HepG2 (cell line): ENCODE results near the gene SNX21. TPM values are rescaled to one million over a fixed set of nuclear protein-coding genes. Genes with fewer than 3 reads are reported as not detected.

Experiments used
- CBFB ChIP-seq: sonication (generic); formaldehyde crosslinking; IDR thresholded peaks from 2 replicates; pipeline ENCODE4 v1.4.0; 2020; ENCODE audit warnings: missing genetic modification reagents
- DMAP1 ChIP-seq: IDR thresholded peaks from 2 replicates; pipeline ENCODE4 v1.6.1; 2016
- ELK4 ChIP-seq: sonication (generic); formaldehyde crosslinking; IDR thresholded peaks from 2 replicates; pipeline ENCODE4 v1.9.0; 2021; ENCODE audit warnings: missing genetic modification reagents, borderline replicate concordance
- FOXC1 ChIP-seq: sonication (generic); formaldehyde crosslinking; IDR thresholded peaks from 2 replicates; pipeline ENCODE4 v1.8.0; 2022; ENCODE audit warnings: mild to moderate bottlenecking, missing genetic modification reagents, borderline replicate concordance
- NKX3-1 ChIP-seq: sonication (generic); formaldehyde crosslinking; IDR thresholded peaks from 2 replicates; pipeline ENCODE4 v1.5.0; 2020; ENCODE audit warnings: missing genetic modification reagents
- POGZ ChIP-seq: sonication (generic); formaldehyde crosslinking; IDR thresholded peaks from 2 replicates; pipeline ENCODE4 v1.4.0; 2020; ENCODE audit warnings: mild to moderate bottlenecking, missing genetic modification reagents
- RELA ChIP-seq: sonication (generic); formaldehyde crosslinking; IDR thresholded peaks from 2 replicates; pipeline ENCODE4 v1.4.0; 2020; ENCODE audit warnings: missing genetic modification reagents
- ZBTB8A ChIP-seq: sonication (generic); formaldehyde crosslinking; IDR thresholded peaks from 2 replicates; pipeline ENCODE4 v1.4.0; 2020; ENCODE audit warnings: mild to moderate bottlenecking, low read depth, missing genetic modification reagents, borderline replicate concordance
- ZNF281 ChIP-seq: sonication (generic); formaldehyde crosslinking; IDR thresholded peaks from 2 replicates; pipeline ENCODE4 v1.4.0; 2020; ENCODE audit warnings: missing genetic modification reagents, borderline replicate concordance
- ZNF329 ChIP-seq: sonication (generic); formaldehyde crosslinking; IDR thresholded peaks from 2 replicates; pipeline ENCODE4 v1.9.0; 2021; ENCODE audit warnings: low read depth, mild to moderate bottlenecking, missing genetic modification reagents
- polyA plus RNA-seq, 8 experiments: library from polyadenylated mRNA; depleted of rRNA in 3 of 8; stranded (reverse) in 7 of 8; unstranded in 1 of 8; fragments of >200 nt; fragmentation: Illumina TruSeq in 4 of 8; extraction: Trizol in 4 of 8; gene quantifications; 2 replicates each; pipeline versions ENCODE4 v1.2.1 to v1.2.3, GENCODE V29; 2011 to 2016; ENCODE audit warnings: low read depth in 4 of 8, missing spikeins in 1 of 8, mixed read lengths in 1 of 8; ENCODE audit not compliant: insufficient read depth in 1 of 8
- total RNA-seq, 5 experiments: library from RNA; depleted of rRNA; stranded (reverse); fragments of >200 nt; fragmentation: Illumina TruSeq; extraction: Trizol; gene quantifications; 2 replicates each; pipeline ENCODE4 v1.2.3, GENCODE V29; 2016; ENCODE audit warnings: low read depth in 1 of 5
- TF ChIP-seq, protein P1 (sequence below): IDR thresholded peaks from 2 replicates; pipeline ENCODE4 v1.6.1; 2016; ENCODE audit warnings: control low read depth
- TF ChIP-seq, protein P2 (sequence below): sonication (generic); formaldehyde crosslinking; IDR thresholded peaks from 2 replicates; pipeline ENCODE4 v1.4.0; 2020; ENCODE audit warnings: mild to moderate bottlenecking, low read depth, missing genetic modification reagents
- TF ChIP-seq, protein P3 (sequence below): sonication (generic); formaldehyde crosslinking; IDR thresholded peaks from 2 replicates; pipeline ENCODE4 v1.4.0; 2020; ENCODE audit warnings: missing genetic modification reagents; ENCODE audit errors: not compliant biosample characterization
- TF ChIP-seq, protein P4 (sequence below): sonication (generic); formaldehyde crosslinking; IDR thresholded peaks from 2 replicates; pipeline ENCODE4 v1.4.0; 2020; ENCODE audit warnings: missing genetic modification reagents

The SNX21 gene
- total and polyA plus RNA-seq, 2 of the 13 experiments (the other 11 are each of a cell fraction or from before 2014, with no cell fraction given) = 7.7 to 12.8 TPM

- TF ChIP-seq, protein P1, sequence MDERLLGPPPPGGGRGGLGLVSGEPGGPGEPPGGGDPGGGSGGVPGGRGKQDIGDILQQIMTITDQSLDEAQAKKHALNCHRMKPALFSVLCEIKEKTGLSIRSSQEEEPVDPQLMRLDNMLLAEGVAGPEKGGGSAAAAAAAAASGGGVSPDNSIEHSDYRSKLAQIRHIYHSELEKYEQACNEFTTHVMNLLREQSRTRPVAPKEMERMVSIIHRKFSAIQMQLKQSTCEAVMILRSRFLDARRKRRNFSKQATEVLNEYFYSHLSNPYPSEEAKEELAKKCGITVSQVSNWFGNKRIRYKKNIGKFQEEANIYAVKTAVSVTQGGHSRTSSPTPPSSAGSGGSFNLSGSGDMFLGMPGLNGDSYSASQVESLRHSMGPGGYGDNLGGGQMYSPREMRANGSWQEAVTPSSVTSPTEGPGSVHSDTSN = no peak
- no peak for TF ChIP-seq ZNF329 (CRISPR knock-in tag)
- no peak for TF ChIP-seq DMAP1 (CRISPR knock-in tag)
- TF ChIP-seq CBFB (CRISPR knock-in tag) = 0 out of 2 replicates have a peak, but pooled peaks have one; percentile 43
- 0 out of 2 replicates have a peak, but pooled peaks have one; percentile 32 for TF ChIP-seq ZNF281
- TF ChIP-seq NKX3-1 (CRISPR knock-in tag) = no peak
- no peak for TF ChIP-seq ELK4 (CRISPR knock-in tag)
- TF ChIP-seq POGZ (CRISPR knock-in tag) = 0 out of 2 replicates have a peak, but pooled peaks have one; percentile 12
- TF ChIP-seq RELA (CRISPR knock-in tag) = no peak
- TF ChIP-seq, protein P2, sequence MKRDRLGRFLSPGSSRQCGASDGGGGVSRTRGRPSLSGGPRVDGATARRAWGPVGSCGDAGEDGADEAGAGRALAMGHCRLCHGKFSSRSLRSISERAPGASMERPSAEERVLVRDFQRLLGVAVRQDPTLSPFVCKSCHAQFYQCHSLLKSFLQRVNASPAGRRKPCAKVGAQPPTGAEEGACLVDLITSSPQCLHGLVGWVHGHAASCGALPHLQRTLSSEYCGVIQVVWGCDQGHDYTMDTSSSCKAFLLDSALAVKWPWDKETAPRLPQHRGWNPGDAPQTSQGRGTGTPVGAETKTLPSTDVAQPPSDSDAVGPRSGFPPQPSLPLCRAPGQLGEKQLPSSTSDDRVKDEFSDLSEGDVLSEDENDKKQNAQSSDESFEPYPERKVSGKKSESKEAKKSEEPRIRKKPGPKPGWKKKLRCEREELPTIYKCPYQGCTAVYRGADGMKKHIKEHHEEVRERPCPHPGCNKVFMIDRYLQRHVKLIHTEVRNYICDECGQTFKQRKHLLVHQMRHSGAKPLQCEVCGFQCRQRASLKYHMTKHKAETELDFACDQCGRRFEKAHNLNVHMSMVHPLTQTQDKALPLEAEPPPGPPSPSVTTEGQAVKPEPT (CRISPR knock-in tag) = no peak
- no peak for TF ChIP-seq ZBTB8A (CRISPR knock-in tag)
- TF ChIP-seq, protein P3, sequence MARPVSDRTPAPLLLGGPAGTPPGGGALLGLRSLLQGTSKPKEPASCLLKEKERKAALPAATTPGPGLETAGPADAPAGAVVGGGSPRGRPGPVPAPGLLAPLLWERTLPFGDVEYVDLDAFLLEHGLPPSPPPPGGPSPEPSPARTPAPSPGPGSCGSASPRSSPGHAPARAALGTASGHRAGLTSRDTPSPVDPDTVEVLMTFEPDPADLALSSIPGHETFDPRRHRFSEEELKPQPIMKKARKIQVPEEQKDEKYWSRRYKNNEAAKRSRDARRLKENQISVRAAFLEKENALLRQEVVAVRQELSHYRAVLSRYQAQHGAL (CRISPR knock-in tag) = no peak
- TF ChIP-seq, protein P4, sequence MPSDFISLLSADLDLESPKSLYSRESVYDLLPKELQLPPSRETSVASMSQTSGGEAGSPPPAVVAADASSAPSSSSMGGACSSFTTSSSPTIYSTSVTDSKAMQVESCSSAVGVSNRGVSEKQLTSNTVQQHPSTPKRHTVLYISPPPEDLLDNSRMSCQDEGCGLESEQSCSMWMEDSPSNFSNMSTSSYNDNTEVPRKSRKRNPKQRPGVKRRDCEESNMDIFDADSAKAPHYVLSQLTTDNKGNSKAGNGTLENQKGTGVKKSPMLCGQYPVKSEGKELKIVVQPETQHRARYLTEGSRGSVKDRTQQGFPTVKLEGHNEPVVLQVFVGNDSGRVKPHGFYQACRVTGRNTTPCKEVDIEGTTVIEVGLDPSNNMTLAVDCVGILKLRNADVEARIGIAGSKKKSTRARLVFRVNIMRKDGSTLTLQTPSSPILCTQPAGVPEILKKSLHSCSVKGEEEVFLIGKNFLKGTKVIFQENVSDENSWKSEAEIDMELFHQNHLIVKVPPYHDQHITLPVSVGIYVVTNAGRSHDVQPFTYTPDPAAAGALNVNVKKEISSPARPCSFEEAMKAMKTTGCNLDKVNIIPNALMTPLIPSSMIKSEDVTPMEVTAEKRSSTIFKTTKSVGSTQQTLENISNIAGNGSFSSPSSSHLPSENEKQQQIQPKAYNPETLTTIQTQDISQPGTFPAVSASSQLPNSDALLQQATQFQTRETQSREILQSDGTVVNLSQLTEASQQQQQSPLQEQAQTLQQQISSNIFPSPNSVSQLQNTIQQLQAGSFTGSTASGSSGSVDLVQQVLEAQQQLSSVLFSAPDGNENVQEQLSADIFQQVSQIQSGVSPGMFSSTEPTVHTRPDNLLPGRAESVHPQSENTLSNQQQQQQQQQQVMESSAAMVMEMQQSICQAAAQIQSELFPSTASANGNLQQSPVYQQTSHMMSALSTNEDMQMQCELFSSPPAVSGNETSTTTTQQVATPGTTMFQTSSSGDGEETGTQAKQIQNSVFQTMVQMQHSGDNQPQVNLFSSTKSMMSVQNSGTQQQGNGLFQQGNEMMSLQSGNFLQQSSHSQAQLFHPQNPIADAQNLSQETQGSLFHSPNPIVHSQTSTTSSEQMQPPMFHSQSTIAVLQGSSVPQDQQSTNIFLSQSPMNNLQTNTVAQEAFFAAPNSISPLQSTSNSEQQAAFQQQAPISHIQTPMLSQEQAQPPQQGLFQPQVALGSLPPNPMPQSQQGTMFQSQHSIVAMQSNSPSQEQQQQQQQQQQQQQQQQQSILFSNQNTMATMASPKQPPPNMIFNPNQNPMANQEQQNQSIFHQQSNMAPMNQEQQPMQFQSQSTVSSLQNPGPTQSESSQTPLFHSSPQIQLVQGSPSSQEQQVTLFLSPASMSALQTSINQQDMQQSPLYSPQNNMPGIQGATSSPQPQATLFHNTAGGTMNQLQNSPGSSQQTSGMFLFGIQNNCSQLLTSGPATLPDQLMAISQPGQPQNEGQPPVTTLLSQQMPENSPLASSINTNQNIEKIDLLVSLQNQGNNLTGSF (CRISPR knock-in tag) = no peak
- TF ChIP-seq FOXC1 (CRISPR knock-in tag) = no peak
These were observed 9.4 kb upstream of the SNX21 start (continued) for GRCh38 chr20:45823949-45824835.
